ENCODE measurements around the gene PER2.

Gene PER2

GRCh38 chr2:238267884-238268680, 20.3 kb downstream of the PER2 start:
- DNase-seq (ENCODE audit: low read depth) = no peak

DNA sequence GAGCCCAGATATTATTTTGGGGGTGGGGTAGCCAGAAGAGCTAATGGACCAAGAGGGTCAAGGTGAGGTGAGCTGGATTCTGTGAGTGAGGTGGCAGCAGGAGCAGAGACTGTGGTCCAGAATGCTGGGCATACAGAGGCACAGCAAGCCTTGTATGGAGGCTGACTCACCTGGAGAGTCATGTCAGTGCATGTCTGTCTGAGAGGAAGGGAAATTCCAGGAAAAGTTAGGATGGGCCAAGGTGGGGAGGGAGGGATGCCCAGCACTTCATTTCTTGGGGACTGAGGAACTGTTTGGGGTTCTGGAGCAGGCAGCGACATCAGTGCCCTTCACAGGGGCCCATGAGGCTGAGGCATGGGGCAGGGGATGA, 21.1 kb downstream of the PER2 start:
- DNase-seq (ENCODE audit: low read depth) = no peak

DNA sequence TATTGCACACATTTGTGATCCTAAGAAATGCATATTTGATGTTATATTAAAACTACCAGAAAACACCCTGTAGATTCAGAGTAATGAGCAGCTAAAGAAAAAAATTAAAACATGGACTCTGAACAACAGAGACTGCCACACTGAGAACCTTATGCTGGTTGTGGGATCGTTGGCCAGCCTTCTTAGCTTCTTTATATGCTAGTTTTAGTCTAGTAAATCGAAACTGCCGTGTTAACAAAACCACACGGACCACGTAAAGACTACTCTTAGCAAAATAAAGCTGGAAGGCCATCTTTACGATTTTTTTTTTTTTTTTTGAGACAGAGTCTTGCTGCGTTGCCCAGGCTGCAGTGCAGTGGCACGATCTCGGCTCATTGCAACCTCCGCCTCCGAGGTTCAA, 22.8 kb downstream of the PER2 start:
- DNase-seq (ENCODE audit: low read depth) = no peak

DNA sequence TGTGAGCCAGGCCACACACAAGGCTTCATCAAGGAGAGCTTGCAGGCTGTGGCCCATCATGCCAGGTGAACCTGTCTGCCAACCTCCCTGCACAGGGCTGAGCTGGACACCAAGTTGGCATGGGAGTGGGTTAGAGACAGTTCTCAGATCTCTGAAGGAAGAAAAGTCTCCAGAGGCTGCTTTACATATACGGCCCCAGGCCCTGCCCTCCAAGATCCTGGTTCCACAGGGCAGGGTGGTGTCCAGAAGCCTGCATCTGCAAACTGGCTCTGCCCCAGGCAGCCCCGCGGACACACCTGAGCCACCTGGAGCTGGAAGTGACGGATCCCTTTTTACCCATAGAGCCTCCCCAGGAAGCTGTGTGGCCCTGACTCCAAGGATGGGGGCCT, 24.3 kb downstream of the PER2 start:
- no peak for DNase-seq (ENCODE audit: low read depth)

- DNase-seq (ENCODE audit: low read depth) = peak; percentile 93
Observed at GRCh38 chr2:238263204-238264071, 25.0 kb downstream of the PER2 start.

- no peak for DNase-seq (ENCODE audit: low read depth)
Observed at GRCh38 chr2:238262496-238263122, 25.8 kb downstream of the PER2 start.

DNA sequence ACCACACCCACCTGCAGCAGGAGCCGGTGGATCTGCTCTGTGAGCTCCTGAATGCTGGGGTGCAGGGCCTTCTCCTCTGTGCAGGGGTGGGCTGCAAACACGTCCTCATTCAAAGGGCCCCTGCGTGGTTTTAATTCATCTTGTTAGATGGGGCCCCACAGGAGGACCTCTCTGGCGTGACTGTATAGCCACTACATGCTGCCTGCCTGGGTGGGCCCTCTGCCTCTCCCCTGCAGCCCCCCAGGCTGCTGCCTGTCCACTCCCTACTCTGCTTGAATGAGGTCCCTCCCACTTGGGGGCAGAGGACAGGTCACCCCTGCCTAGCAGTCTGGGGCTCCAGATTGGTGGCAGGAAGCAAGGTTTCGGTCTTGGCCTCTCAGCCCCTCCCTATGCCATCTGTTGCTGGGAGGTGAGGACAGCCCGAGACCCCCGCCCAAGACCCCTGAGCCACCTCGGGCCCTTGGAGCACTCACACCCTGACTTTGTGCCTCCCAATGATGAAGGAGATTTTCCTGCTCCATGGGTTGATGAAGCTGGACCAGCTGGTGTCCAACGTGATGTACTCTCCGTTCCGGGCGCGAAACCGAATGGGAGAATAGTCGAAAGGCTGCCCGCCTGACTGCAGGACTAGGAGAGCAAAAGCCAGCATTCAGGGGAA, 26.6 kb downstream of the PER2 start:
- no peak for DNase-seq (ENCODE audit: low read depth)

DNA sequence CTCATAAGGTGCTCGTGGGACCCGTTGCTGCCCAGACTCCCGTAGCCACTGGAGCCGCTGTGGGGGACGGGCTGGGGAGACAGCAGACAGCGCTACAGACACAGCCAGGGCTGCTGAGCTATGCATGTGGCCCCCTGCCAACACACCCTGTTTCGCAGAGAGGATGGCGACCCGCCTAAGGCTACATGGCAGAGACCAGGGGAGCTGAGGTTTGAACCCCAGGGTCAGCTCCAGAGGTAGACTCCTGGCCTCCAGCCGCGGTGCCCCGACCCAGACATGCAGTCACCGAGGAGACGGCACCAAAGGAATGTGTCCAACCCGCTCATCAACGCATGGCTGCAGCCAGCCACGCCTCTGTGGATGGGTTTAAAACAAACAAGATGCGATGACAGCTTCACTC, 27.5 kb downstream of the PER2 start:
- DNase-seq (ENCODE audit: low read depth) = no peak

DNA sequence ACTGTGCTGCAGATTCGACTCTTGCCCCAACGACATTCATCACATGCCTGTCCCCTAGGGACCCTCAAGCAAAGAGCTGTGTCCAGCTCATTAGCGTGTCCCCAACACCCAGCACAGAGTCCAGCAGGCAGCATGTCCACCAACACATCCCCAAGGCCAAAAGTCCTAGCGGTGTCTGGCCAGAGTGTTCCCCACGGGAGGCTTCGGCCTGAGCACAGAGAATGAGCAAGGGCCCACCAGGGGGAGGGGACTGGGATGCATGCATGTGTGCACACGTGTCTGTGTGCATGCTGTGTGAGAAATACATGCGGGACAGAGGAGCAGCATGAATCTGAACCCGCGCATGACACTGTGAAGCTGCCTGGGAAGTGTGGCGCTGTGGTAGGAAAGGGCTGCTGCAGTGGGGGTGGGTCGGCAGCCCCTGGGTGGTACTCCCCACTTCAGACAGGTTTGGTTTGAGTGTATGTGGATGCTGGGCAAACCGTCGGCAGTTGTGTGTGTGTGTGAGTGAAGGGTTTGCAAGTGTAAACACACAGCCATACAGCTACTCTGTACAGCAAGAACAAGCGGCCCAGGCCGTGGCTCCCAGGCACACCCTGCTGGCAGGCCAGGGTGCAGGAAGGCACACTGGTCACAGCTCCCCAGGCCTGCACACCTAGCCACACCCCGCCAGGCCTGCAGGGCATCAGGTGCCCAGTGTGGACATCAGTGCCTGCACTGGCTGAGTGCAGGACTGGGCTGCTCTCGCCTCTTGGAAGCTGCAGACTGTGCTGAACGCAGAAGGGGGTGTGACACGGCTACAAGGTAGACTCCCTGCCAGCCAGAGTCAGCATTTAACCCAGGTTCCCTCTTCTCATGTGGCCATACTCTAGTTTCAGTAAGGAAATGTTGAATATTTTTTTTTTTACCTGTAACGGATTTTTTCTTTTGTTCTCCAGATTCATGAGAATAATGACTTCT, 29.1 kb downstream of the PER2 start:
- no peak for DNase-seq (ENCODE audit: low read depth)

- no peak for DNase-seq (ENCODE audit: low read depth)
Observed at GRCh38 chr2:238257786-238258700, 30.4 kb downstream of the PER2 start.

DNA sequence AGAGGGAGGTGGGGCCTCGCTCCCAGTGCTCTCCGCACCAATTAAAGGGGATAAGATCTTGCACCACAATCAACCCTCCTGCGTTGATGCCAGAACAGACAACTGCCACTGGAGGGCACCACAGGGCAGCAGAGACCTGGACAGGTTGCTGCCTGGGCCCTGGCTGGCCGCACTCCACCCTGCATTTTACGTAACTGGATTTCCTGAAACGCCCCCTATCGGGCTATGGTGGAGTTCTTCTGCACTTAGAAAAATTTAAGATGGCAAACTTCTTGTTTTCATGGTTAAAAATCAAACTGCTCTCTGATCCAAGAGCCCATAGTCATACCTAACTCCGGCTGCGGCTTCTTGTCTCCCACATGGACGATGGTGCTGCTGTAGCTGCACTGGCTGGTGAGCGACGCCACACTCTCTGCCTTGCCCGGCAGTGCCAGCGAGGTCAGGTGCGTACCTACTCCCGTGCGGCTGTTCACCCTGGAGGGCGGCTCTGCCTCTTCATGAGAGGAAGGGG, 31.8 kb downstream of the PER2 start:
- peak; percentile 72 for DNase-seq (ENCODE audit: low read depth)

- no peak for DNase-seq (ENCODE audit: low read depth)
Observed at GRCh38 chr2:238256111-238256510, 32.3 kb downstream of the PER2 start.

DNA sequence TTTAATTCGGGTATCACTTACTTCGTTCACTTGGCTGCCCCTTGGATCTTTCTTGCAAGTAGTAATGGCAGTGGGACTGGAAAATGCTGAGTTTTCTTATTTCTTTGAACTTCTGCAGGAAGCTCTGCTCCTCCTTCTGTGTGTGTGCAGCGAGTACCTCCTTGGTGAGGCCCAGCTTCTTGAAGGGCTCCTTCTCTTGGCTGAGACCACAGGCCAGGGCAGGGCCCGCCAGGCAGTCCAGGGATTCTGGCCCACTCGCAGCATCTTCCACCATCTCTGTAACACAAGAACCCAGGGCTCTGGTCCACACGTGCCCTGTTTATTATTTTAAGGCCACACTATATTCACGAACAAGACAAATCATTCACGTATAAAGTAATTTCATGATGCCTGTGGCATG, 32.8 kb downstream of the PER2 start:
- DNase-seq (ENCODE audit: low read depth) = no peak

DNA sequence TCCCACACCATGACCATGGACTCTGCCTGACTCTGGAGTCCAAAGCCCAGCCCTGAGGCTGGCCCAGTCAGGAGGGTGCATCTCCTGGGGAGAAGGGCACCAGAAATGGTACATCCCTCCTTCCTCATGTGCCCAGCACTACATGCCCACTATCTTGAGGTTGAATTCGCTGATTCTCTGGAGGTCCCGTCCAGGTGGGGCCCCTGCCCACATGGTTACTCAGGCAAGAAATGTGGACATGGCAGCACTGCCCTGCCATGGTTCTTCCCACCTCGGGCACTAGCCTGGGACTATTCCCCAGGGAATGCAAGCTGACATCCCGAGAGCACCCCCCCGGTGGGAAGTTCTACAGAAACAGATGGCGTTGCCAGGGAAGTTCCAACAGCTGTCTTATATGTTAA, 33.3 kb downstream of the PER2 start:
- no peak for DNase-seq (ENCODE audit: low read depth)

DNA sequence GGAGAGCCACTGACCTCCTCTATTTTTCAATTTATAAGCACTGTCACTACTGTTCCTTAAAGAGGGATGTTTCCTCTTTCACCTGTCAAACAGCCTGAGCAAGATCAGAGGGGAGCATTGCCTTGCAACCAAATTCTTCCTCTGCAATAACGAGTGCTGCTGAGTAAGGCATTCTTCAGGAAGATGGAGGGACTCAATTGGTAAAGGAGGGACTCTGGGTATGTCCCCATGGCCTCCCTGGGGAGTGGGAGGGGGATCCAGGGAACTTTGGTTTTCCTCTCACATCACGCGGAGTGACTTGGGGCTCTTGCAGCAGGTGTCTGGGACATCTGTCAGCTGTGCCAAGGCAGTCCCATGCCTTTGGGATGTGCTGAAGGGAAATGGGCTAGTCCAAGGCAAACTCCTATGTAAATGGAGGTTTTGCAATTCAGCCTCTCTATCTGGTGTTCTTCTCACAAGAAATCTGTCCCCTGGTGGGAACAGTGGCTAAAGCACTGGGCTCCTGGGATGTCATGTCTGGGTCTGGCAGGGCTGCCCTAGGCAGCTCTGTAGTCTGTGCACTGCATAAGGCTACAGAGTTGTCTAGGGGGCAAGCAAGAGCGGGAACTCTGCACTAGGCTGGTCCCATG, 34.2 kb downstream of the PER2 start:
- no peak for DNase-seq (ENCODE audit: low read depth)

- DNase-seq (ENCODE audit: low read depth) = no peak
Observed at GRCh38 chr2:238252766-238253630, 35.4 kb downstream of the PER2 start.

DNA sequence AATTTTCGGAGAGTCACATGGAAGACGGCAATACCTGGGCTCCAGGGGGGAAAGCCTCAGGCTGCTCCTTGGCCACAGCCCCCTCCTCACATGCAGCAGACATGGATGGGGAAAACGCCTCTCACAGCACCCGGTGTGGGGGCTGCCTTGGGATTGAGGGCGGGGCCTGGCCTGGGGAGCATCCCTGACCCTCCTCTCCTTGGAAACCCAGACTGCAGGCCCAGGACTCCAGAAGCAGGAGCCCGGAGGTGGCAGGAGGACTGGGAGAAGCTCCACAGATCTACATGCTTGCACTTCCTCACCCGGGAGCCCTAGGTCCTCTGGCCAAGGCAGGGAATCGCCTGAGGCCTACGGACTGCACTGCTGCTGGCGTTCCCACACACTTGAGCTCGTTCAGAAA, 36.4 kb downstream of the PER2 start:
- no peak for DNase-seq (ENCODE audit: low read depth)

DNA sequence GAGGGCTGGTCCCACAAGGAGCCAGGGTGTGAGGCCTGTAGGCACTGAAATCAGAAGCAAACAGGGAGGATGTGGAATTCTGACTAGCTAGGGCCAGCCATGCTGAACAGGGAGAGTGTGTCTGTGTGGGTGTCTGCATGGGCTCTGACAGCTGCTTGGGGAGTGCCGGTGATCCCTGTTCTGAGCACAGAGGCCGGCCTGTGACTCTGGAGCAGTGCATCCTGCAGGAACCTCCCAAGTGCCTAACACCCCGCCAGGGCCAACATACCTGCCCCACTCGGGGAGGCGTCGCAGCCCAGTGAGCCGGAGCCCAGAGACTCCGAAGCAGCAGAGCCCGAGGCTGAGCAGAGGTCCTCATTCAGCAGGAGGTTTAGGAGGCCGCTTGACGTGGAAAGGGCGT, 37.1 kb downstream of the PER2 start:
- DNase-seq (ENCODE audit: low read depth) = no peak

- DNase-seq (ENCODE audit: low read depth) = no peak
Observed at GRCh38 chr2:238250896-238251295, 37.5 kb downstream of the PER2 start.

Data from EH (cell line).